Esophagus muscularis mucosa (tissue), 4 donors: Measurements from ENCODE around the gene ACAN. TPM values are rescaled to one million over a fixed set of nuclear protein-coding genes. Genes with fewer than 3 reads are reported as not detected.

ENCODE experiments used
- DNase-seq: peaks from one replicate; pipeline ENCODE4 v3.0.0-alpha.2; 2017; ENCODE audit errors: extremely low spot score
- H3K27ac ChIP-seq, 4 donors: fragments of 200-600 bp; sonication (generic); replicated peaks in 1 of 4; 1 replicate in 3 of 4; 2 replicates in 1 of 4; pipeline ENCODE4 v1.5.1; 2016 to 2019; ENCODE audit warnings: mild to moderate bottlenecking in 1 of 4
- H3K27me3 ChIP-seq, 4 donors: fragments of 200-600 bp; sonication (generic); one replicate each; pipeline versions ENCODE4 v1.5.1 to v1.6.0; 2016 to 2019
- H3K36me3 ChIP-seq, 4 donors: fragments of 200-600 bp; sonication (generic); one replicate each; pipeline ENCODE4 v1.5.1; 2016 to 2019
- H3K4me1 ChIP-seq, 4 donors: fragments of 200-600 bp; sonication (generic); one replicate each; pipeline ENCODE4 v1.5.1; 2016 to 2019
- H3K4me3 ChIP-seq, 4 donors: fragments of 200-600 bp; sonication (generic); 1 replicate in 2 of 4; 2 replicates in 2 of 4; pipeline ENCODE4 v1.5.1; 2016 to 2019; ENCODE audit warnings: mild to moderate bottlenecking in 4 of 4, moderate library complexity in 1 of 4
- H3K9me3 ChIP-seq, 4 donors: fragments of 200-600 bp; sonication (generic); 1 replicate in 3 of 4; 2 replicates in 1 of 4; pipeline ENCODE4 v1.5.1; 2016 to 2019
- EP300 ChIP-seq: sonication (generic); formaldehyde crosslinking; IDR thresholded peaks from one replicate; pipeline ENCODE4 v1.6.1; 2017; ENCODE audit warnings: antibody characterized with exemption
- POLR2A ChIP-seq: fragments of 450-650 bp; IDR thresholded peaks from one replicate; pipeline ENCODE4 v1.6.1; 2017; ENCODE audit warnings: antibody characterized with exemption, moderate library complexity, mild to moderate bottlenecking, low read depth
- POLR2AphosphoS5 ChIP-seq, 2 donors: sonication (generic); formaldehyde crosslinking; IDR thresholded peaks; one replicate each; pipeline ENCODE4 v1.6.1; 2017; ENCODE audit warnings: antibody characterized with exemption in 2 of 2
- WGBS: methylation state at CpG from one replicate; pipeline ENCODE4 v1.1.5; 2018; 5-methylcytosine and 5-hydroxymethylcytosine counted together
- intact Hi-C: fragments of 100-400 bp; cut with DNase I; formaldehyde crosslinking; loops from one replicate; pipeline ENCODE4 v1.15.1; 2023
- total RNA-seq, 4 donors: library from RNA; depleted of rRNA; stranded (reverse); fragments of >200 nt; gene quantifications; one replicate each; pipeline versions ENCODE4 v1.1.0 to v1.2.1, GENCODE V29; 2016
- TF ChIP-seq, protein P1 (sequence below), 3 experiments: fragments of 200-600 bp in 2 of 3; fragments of 450-650 bp in 1 of 3; sonication (generic) in 2 of 3; IDR thresholded peaks; one replicate each; pipeline ENCODE4 v1.5.1; 2017 to 2019; ENCODE audit warnings: antibody characterized with exemption in 3 of 3, mild to moderate bottlenecking in 2 of 3, moderate library complexity in 1 of 3

The ACAN gene
- total RNA-seq, 4 donors from 2014 or later: under 0.01 to 0.11 (median 0.06) TPM; not detected in 1

GRCh38 chr15:88835646-88836045 is 32.4 kb downstream of the ACAN start:
- no peaks in the 10 kb centered on the region for H3K36me3 ChIP-seq
- peaks cover 0 to 6% (median 0%) of the 10 kb centered on the region in 4 donors for H3K4me1 ChIP-seq
- H3K27ac ChIP-seq: no peak overlapping the region
- WGBS: 81% methylated on average over 2 of the region's 2 CpGs
- H3K9me3 ChIP-seq: no peaks in the 10 kb centered on the region
- no peaks in the 10 kb centered on the region for H3K27me3 ChIP-seq
- TF ChIP-seq, protein P1, sequence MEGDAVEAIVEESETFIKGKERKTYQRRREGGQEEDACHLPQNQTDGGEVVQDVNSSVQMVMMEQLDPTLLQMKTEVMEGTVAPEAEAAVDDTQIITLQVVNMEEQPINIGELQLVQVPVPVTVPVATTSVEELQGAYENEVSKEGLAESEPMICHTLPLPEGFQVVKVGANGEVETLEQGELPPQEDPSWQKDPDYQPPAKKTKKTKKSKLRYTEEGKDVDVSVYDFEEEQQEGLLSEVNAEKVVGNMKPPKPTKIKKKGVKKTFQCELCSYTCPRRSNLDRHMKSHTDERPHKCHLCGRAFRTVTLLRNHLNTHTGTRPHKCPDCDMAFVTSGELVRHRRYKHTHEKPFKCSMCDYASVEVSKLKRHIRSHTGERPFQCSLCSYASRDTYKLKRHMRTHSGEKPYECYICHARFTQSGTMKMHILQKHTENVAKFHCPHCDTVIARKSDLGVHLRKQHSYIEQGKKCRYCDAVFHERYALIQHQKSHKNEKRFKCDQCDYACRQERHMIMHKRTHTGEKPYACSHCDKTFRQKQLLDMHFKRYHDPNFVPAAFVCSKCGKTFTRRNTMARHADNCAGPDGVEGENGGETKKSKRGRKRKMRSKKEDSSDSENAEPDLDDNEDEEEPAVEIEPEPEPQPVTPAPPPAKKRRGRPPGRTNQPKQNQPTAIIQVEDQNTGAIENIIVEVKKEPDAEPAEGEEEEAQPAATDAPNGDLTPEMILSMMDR (IDR thresholded peaks at IDR 0.05): no peak
- TF ChIP-seq EP300: no peak
- no peak for TF ChIP-seq POLR2AphosphoS5 (IDR thresholded peaks at IDR 0.05)
- TF ChIP-seq POLR2A: no peak
- intact Hi-C loops: no loop called here
- no peak overlapping the region for H3K4me3 ChIP-seq
- DNase-seq: no peak

- 90% methylated on average over 17 of the region's 18 CpGs for WGBS
- Histone ChIP-seq H3K27ac (no peak overlapping the region), H3K9me3 (no peaks in the 10 kb centered on the region), H3K27me3 (peaks cover 0 to 10% (median 0%) of the 10 kb centered on the region in 4 donors), H3K36me3 (no peaks in the 10 kb centered on the region), H3K4me1 (peaks cover 0 to 6% (median 0%) of the 10 kb centered on the region in 4 donors), H3K4me3 (no peak overlapping the region)
- TF ChIP-seq, protein P1 (IDR thresholded peaks at IDR 0.05): no peak
- TF ChIP-seq POLR2A (no peak), POLR2AphosphoS5 (IDR thresholded peaks at IDR 0.05) (no peak), EP300 (no peak)
- intact Hi-C loops: no loop called here
- DNase-seq: no peak
Observed at GRCh38 chr15:88838667-88839066, 35.4 kb downstream of the ACAN start.

GRCh38 chr15:88839146-88839545 is 35.9 kb downstream of the ACAN start:
- peaks cover 0 to 10% (median 0%) of the 10 kb centered on the region in 4 donors for H3K27me3 ChIP-seq
- no peak for DNase-seq
- H3K27ac ChIP-seq: no peak overlapping the region
- TF ChIP-seq EP300: no peak
- no peak for TF ChIP-seq POLR2A
- 83% methylated on average over 3 of the region's 3 CpGs for WGBS
- H3K9me3 ChIP-seq: no peaks in the 10 kb centered on the region
- peaks cover 0 to 6% (median 0%) of the 10 kb centered on the region in 4 donors for H3K4me1 ChIP-seq
- H3K36me3 ChIP-seq: no peaks in the 10 kb centered on the region
- intact Hi-C loops: no loop called here
- no peak overlapping the region for H3K4me3 ChIP-seq

DNA sequence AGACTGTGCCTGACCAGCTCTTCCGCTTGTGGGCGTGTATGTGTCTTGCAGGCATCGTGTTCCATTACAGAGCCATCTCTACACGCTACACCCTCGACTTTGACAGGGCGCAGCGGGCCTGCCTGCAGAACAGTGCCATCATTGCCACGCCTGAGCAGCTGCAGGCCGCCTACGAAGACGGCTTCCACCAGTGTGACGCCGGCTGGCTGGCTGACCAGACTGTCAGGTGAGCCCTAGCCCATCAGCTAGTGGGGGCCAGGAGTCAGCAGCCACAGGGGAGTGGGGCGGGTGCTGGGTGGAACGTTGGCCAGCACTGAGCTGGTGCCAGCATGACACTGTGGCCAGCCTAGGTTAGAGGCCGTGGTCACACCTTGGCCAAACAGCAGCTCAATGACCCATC is 36.7 kb downstream of the ACAN start:
- TF ChIP-seq, protein P1 (IDR thresholded peaks at IDR 0.05): no peak
- no peak for TF ChIP-seq POLR2AphosphoS5 (IDR thresholded peaks at IDR 0.05)
- no peak for TF ChIP-seq POLR2A
- TF ChIP-seq EP300: no peak
- no peak overlapping the region for H3K4me3 ChIP-seq
- peaks cover 0 to 12% (median 0%) of the 10 kb centered on the region in 4 donors for H3K27me3 ChIP-seq
- H3K36me3 ChIP-seq: no peaks in the 10 kb centered on the region
- intact Hi-C loops: no loop called here
- no peaks in the 10 kb centered on the region for H3K4me1 ChIP-seq
- 87% methylated on average over 14 of the region's 16 CpGs for whole genome bisulfite sequencing
- H3K27ac ChIP-seq: no peak overlapping the region
- no peak for DNase-seq
- H3K9me3 ChIP-seq: no peaks in the 10 kb centered on the region

- no peaks in the 10 kb centered on the region for H3K9me3 ChIP-seq
- DNase-seq: no peak
- no peaks in the 10 kb centered on the region for H3K36me3 ChIP-seq
- H3K27ac ChIP-seq: no peak overlapping the region
- TF ChIP-seq POLR2AphosphoS5 (IDR thresholded peaks at IDR 0.05) (no peak), EP300 (no peak), POLR2A (no peak)
- TF ChIP-seq, protein P1 (IDR thresholded peaks at IDR 0.05): no peak
- H3K4me1 ChIP-seq: no peaks in the 10 kb centered on the region
- intact Hi-C loops: no loop called here
- WGBS: 85% methylated on average over 1 of the region's 1 CpG
- peaks cover 0 to 17% (median 0%) of the 10 kb centered on the region in 4 donors for H3K27me3 ChIP-seq
- no peak overlapping the region for H3K4me3 ChIP-seq
Observed at GRCh38 chr15:88841236-88841635, 38.0 kb downstream of the ACAN start.
